ENCODE measurements around the gene ST6GALNAC5.
"Not testable (repeated sequence)": the region's sequence is repeated elsewhere in the genome, so short reads cannot be mapped to it uniquely, and the experiment has no call there.

DNA sequence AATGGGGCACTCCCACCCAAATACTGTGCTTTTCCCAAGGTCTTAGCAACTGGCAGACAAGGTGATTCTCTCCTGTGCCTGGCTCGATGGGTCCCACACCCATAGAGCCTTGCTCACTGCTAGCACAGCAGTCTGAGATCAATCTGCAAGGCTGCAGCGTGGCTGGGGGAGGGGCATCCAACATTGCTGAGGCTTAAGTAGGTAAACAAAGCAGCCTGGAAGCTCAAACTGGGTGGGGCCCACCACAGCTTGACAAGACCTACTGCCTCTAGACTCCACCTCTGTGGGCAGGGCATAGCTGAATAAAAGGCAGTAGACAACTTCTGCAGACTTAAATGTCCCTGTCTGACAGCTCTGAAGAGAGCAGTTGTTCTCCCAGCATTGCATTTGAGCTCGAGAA lies 114.0 kb downstream of the ST6GALNAC5 start:
- not testable (repeated sequence) for TF ChIP-seq CTCF (IDR thresholded peaks at IDR 0.05); ZFX (IDR thresholded peaks at IDR 0.05; ENCODE audit: borderline replicate concordance)
